Heart left ventricle (tissue), 13 donors: ENCODE results near the gene PRKCH.

ENCODE experiments used
- POLR2A ChIP-seq, 2 donors: fragments of 450-650 bp; IDR thresholded peaks; one replicate each; pipeline ENCODE4 v1.6.1; 2017; ENCODE audit warnings: antibody characterized with exemption in 2 of 2, mild to moderate bottlenecking in 2 of 2, moderate library complexity in 2 of 2
- TF ChIP-seq, protein P1 (sequence below), 12 donors: fragments of 200-600 bp; sonication (generic) in 4 of 12; IDR thresholded peaks; one replicate each; pipeline versions ENCODE4 v1.5.0 to v1.8.0; 2018 to 2022; ENCODE audit warnings: antibody characterized with exemption in 12 of 12, mild to moderate bottlenecking in 5 of 12
- donor health status: ischemic (EF 13 %, LVEDD 7.1; RV severe dilation, severe dysfunction).
- donor health status: DM: no; HTN: yes; CAD: no.
- donor health status: DM: no; HTN: no; CAD: no.
- donor health status: ischemic (EF 25% LVEDD 6.9; RV normal size, moderate dysfunction).
- donor health status: ischemic (EF 25% LVEDD 5.7; RV mildly dilated, moderate dysfunction).
- donor health status: ischemic (EF 35%, LVEDD 5.7; RV mildly dilated, moderate dysfunction).
- donor health status: nonischemic (EF 11% LVEDD 7.7; RV severe dilation, severe dysfunction).
- donor health status: DM: yes; HTN: yes; CAD: no.
- donor health status: PGD.
- donor health status: ischemic (EF 29% LVEDD 5.4; RV normal size, mild dysfunction).
- donor health status: nonischemic (EF 23%, LVEDD 6.1; RV moderate dilation, normal function).

DNA sequence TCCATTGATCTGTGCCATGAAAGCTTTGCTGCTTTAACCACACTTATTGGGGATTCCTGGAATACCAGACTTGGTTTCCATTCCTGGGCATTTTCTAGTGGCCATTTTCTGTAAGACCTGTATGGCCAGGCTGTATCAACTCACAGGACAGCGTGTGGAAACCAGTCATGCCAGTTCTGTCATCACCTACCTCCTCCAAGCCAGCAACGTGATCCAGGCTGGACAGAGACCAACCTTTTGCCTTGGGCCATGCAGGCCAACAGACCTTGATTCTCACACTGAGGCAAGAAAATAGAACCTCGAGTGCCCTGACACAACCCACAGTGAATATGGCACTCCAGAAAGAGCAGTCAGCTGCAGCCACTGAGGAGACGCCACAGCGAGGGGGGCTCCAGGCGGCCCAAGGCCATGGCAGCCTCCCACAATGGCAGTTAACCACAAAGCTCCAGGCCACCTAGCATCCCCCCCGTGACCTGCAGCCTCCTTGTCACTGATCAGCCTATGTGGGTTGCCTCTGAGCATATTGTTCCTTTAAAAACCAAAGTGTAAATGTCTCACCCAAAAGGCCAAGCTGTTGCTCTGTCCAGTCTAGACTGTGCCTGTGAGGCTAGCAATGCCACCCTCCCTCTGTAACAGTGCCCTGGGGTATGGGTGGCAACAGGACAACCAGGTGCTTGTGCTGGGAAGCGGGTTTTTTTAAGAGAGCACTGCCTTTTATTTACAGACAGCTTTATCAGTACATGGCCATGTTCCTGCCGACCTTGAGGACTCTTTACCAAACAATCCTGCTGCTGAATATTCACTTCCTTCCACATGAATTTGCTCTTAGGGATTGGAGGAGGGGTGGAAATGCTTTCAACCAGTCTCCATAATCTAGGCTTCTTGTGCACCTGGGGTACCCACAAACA lies 205.3 kb downstream of the PRKCH start:
- TF ChIP-seq, protein P1, sequence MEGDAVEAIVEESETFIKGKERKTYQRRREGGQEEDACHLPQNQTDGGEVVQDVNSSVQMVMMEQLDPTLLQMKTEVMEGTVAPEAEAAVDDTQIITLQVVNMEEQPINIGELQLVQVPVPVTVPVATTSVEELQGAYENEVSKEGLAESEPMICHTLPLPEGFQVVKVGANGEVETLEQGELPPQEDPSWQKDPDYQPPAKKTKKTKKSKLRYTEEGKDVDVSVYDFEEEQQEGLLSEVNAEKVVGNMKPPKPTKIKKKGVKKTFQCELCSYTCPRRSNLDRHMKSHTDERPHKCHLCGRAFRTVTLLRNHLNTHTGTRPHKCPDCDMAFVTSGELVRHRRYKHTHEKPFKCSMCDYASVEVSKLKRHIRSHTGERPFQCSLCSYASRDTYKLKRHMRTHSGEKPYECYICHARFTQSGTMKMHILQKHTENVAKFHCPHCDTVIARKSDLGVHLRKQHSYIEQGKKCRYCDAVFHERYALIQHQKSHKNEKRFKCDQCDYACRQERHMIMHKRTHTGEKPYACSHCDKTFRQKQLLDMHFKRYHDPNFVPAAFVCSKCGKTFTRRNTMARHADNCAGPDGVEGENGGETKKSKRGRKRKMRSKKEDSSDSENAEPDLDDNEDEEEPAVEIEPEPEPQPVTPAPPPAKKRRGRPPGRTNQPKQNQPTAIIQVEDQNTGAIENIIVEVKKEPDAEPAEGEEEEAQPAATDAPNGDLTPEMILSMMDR (IDR thresholded peaks at IDR 0.05), result no peak
- no peak for TF ChIP-seq POLR2A (IDR thresholded peaks at IDR 0.05)
